ENCODE measurements around the gene EBI3.
"Not testable (repeated sequence)": the region's sequence is repeated elsewhere in the genome, so short reads cannot be mapped to it uniquely, and the experiment has no call there.

The EBI3 gene

GRCh38 chr19:4234862-4235201 lies 5.5 kb downstream of the EBI3 start:
- Histone ChIP-seq H3K36me3 (ENCODE audit: control insufficient read depth, insufficient read depth, low read length) (peaks cover 21% of the 10 kb centered on the region), H3K4me3 (replicated peaks; ENCODE audit: low read depth, low read length) (no peak overlapping the region), H3K27me3 (replicated peaks; ENCODE audit: control insufficient read depth, insufficient read depth, low read length) (no peaks in the 10 kb centered on the region)
- DNase-seq (ENCODE audit: extremely low read depth, insufficient read length) = no peak
- TF ChIP-seq CTCF (IDR thresholded peaks at IDR 0.05; ENCODE audit: insufficient read depth, low read length, poor library complexity, severe bottlenecking) = no peak

GRCh38 chr19:4237510-4237909 lies 8.2 kb downstream of the EBI3 start:
- not testable (repeated sequence) for H3K4me3 ChIP-seq (replicated peaks; ENCODE audit: low read depth, low read length); H3K27me3 ChIP-seq (replicated peaks; ENCODE audit: control insufficient read depth, insufficient read depth, low read length); DNase-seq (ENCODE audit: extremely low read depth, insufficient read length)
- H3K36me3 ChIP-seq (ENCODE audit: control insufficient read depth, insufficient read depth, low read length) = peaks cover 21% of the 10 kb centered on the region

GRCh38 chr19:4238831-4239230 lies 9.5 kb downstream of the EBI3 start:
- no peak for TF ChIP-seq CTCF (IDR thresholded peaks at IDR 0.05; ENCODE audit: insufficient read depth, low read length, poor library complexity, severe bottlenecking)
- H3K27me3 ChIP-seq (replicated peaks; ENCODE audit: control insufficient read depth, insufficient read depth, low read length) = no peaks in the 10 kb centered on the region
- H3K4me3 ChIP-seq (replicated peaks; ENCODE audit: low read depth, low read length) = no peak overlapping the region
- DNase-seq (ENCODE audit: extremely low read depth, insufficient read length) = no peak
- peaks cover 16% of the 10 kb centered on the region for H3K36me3 ChIP-seq (ENCODE audit: control insufficient read depth, insufficient read depth, low read length)

- Histone ChIP-seq H3K4me3 (replicated peaks; ENCODE audit: low read depth, low read length) (no peak overlapping the region), H3K27me3 (replicated peaks; ENCODE audit: control insufficient read depth, insufficient read depth, low read length) (no peaks in the 10 kb centered on the region), H3K36me3 (ENCODE audit: control insufficient read depth, insufficient read depth, low read length) (peaks cover 6% of the 10 kb centered on the region)
- no peak for DNase-seq (ENCODE audit: extremely low read depth, insufficient read length)
- no peak for TF ChIP-seq CTCF (IDR thresholded peaks at IDR 0.05; ENCODE audit: insufficient read depth, low read length, poor library complexity, severe bottlenecking)
Measured at GRCh38 chr19:4241824-4242430, 12.6 kb downstream of the EBI3 start.

GRCh38 chr19:4245938-4246337 lies 16.6 kb downstream of the EBI3 start:
- H3K27me3 ChIP-seq (replicated peaks; ENCODE audit: control insufficient read depth, insufficient read depth, low read length); H3K4me3 ChIP-seq (replicated peaks; ENCODE audit: low read depth, low read length); DNase-seq (ENCODE audit: extremely low read depth, insufficient read length): not testable (repeated sequence)
- H3K36me3 ChIP-seq (ENCODE audit: control insufficient read depth, insufficient read depth, low read length) = peaks cover 12% of the 10 kb centered on the region

- peak; percentile 93 for DNase-seq (ENCODE audit: extremely low read depth, insufficient read length)
- peak within 1 kb of the TSS; percentile 87 for H3K4me3 ChIP-seq (replicated peaks; ENCODE audit: low read depth, low read length)
- no peaks in the 10 kb centered on the region for H3K27me3 ChIP-seq (replicated peaks; ENCODE audit: control insufficient read depth, insufficient read depth, low read length)
- peak; percentile 55 for TF ChIP-seq CTCF (IDR thresholded peaks at IDR 0.05; ENCODE audit: insufficient read depth, low read length, poor library complexity, severe bottlenecking)
- peaks cover 14% of the 10 kb centered on the region for H3K36me3 ChIP-seq (ENCODE audit: control insufficient read depth, insufficient read depth, low read length)
Measured at GRCh38 chr19:4246767-4247593, 17.7 kb downstream of the EBI3 start, which contains the start of gene YJU2. TSS of gene YJU2 (plus strand) at chr19:4247080. CDS start at chr19:4247147, 67 bp downstream.

All from GM06990 (cell line).